Amniotic stem cell (primary cell): ENCODE results near the gene TMEM238L.

ENCODE experiments used
- DNase-seq: peaks from one replicate; lab custom pipeline; 2025; lab: John Stamatoyannopoulos, UW

Gene TMEM238L

DNA sequence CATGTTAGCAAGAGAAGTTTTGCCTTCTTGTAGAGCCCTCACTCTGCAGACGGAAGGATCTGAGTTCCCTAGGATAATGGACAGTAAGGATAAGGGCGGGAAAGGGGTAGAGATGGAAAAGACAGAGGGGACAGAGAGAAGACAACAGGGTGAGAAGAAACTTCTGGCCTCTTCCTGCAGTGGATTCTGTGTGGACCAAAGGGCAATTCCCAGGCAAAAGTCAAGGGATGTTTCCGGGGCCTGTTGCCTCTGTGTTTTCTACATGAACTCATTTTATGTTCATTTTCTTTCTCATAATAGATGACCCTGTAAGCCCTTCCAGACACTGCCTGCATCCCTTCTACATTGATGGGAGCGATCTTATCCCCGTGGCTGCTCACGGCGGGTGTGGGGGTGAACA, 647 bp upstream of the TMEM238L start:
- no peak for DNase-seq

DNA sequence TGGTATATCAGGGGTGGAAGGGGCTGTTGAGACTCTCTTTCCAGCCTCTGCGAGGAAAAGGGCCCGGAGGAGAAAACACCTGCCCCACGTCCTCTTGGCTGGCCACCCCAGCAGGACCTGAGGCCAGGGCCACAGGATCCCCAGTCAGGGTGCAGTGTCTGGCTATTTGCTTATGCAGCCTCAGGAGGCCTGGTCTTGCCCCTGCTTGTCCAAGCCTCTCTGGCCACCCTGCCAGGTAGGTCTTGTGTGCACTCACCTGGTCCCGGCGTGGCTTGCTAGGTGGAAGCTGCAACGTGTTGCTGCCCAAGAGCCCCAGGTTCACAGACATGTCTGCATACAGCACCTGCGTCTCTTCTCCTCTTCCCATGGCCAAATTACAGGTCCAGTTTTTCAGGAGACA, 549 bp downstream of the TMEM238L start:
- DNase-seq = no peak

- no peak for DNase-seq
Observed at GRCh38 chr17:10802496-10803284, 1.2 kb downstream of the TMEM238L start.

DNA sequence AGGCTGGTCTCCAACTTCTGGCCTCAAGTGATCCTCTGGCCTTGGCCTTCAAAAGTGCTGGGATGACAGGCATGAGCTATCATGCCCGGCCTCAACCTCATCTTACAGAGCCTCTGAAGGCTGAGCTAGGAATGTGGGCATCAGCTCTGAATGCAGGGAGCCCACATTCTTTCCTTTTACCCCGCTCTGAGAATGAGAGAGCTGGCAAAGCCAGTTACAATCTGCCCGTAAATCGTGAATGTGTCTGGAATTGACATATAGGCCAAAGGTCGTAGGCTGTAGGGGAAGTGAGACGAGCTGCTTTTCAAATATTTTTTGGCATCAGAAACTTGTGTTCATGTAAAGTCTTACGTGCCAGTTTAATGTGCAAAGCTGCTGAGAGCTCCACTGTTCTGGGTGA, 4.5 kb downstream of the TMEM238L start:
- DNase-seq = no peak

- no peak for DNase-seq
Observed at GRCh38 chr17:10798910-10799309, 5.0 kb downstream of the TMEM238L start.

DNA sequence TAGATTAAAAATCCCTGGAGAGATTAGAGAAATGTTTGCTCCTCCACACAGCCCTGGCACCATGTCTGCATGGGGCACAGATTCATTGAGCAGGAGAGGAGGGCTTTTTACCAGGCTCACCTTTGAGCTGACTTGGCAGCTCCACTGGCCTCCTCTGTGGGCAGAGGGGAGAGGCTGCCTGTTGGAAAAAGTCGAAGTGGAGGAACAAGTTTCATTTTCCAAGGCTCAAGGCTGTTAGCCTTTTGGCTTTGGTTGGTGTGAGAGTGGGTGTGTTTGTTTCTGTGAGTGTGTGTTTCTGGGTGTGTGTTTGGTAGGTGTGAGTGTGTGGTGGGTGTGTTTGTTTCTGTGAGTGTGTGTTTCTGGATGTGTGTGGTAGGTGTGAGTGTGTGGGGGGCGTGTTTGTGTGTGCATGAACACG, 5.6 kb downstream of the TMEM238L start:
- DNase-seq = no peak

GRCh38 chr17:10797476-10798328, 6.2 kb downstream of the TMEM238L start:
- no peak for DNase-seq

DNA sequence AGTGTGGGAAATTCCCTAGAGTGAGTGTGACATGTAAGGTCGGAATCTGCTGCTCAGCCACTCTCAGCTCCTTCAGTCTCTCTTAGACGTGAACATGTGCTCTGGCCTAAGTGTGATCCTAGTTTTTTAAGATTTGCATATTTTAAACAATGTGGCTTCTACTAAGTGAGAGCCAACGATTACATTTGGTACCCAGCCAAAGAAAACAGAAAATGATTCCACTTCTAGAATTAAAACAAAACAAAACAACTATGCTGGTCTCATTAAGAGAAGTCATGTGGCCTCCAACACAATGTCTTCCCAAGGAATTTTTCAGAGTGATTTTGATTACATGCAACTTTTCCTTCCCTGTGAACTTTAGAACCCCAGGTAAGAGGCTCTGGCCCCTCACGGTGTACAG, 10.1 kb downstream of the TMEM238L start:
- DNase-seq = no peak

GRCh38 chr17:10793256-10793655, 10.6 kb downstream of the TMEM238L start:
- no peak for DNase-seq

DNA sequence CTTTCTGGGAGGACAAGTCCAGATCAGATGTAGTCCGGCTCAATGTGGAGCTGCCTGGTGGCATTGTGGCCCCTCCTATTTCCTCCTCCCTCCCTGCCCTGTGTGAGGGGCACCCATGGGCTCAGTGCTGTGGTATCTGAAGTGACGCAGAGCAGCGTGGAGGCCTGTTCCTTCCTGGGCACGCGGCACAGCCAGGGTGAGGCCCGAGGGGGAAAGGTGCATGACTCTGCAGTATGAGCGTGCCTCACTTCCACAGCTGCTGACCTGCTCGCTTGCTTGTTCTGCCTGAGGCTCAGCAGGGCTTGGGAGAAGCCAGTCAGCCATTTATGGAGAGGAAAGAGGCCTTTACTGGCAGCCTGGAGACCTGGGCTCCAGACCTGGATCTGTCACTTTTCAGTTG, 11.7 kb downstream of the TMEM238L start:
- DNase-seq = no peak

GRCh38 chr17:10790491-10791401, 13.2 kb downstream of the TMEM238L start:
- DNase-seq = no peak

GRCh38 chr17:10789694-10790271, 14.1 kb downstream of the TMEM238L start:
- no peak for DNase-seq

DNA sequence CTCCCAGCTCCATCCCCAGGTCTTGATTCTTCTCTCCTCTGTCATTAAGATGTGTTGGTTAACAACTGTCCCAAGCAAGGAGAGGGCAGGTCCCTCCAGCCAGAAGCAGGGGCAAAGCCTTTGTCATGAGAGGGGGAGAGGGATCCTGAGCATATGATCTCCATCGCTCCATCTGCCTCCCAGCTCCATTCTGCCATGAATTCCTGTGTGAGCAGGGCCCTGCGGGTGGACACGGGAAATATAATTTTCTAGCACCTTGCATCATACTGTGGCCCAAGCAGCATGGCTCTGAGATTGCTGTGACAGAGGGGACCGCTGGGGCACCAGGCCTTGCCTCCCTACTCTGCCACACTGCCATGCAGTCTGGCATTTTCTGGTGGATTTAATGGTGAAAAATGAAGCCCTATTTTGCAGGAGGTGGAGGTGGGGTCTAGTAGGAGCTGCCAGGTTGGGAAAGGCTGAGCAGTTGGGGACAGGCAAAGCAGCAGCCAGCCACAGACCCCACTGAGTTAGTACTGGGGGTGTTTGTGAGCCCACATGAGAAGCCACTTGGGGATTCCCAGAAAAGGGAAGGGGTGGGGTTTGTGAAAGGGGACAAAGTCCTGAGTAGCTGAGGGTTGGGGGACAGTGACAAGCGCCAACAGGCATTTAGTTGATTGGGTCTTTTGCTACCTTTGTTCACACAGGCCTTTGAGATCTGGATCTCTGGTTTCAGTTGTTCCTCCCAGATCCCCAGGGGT, 16.4 kb downstream of the TMEM238L start:
- no peak for DNase-seq

GRCh38 chr17:10785295-10785694, 18.6 kb downstream of the TMEM238L start:
- no peak for DNase-seq

DNA sequence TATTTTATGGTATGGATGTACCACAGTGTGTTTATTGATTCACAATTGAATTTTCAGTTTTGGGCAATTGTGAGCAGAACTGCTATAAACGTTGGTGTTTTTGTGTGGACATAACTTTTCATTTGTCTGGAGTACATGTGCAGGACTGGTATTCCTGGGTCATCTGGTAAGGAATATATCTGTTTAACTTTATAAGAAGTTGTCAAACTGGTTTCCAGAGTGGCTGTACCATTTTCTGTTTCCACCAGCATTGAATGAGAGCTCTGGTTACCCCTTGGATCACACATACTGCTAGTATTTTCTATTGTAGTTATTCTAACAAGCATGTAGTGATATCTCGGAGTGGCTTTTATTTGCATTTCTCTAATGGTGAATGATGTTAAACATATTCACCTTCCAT, 24.3 kb downstream of the TMEM238L start:
- no peak for DNase-seq

- DNase-seq = no peak
Observed at GRCh38 chr17:10777890-10778289, 26.0 kb downstream of the TMEM238L start.

DNA sequence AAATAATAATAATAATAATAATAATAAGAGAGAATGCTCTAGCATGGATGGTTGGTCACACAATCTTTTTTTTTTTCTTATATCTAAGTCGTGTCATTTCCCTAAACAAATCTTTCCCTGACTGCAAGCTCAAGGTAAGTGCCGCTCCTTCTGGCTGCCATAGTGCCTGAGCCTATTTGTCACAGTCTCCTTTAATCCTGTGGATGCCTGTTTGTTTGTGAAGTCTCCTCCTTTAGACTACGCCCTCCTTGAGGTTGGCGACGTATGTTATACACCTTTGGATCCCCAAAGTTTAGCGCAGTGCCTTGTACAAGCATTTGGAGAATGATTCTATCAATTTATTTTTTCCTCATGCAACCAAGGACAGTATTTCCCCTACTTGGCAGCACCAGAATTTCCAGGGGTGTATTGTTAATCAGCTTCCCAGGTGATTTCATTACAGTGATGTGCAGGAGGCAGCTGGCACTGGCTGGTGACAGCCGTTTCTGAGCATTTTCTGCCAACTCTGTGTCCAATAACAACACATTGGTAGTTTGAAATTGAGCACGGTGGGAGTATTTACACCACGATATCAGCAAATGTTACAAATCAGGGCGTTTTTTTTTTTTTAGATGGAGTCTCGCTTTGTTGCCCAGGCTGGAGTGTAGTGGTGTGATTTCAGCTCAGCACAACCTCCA, 26.6 kb downstream of the TMEM238L start:
- DNase-seq = no peak

DNA sequence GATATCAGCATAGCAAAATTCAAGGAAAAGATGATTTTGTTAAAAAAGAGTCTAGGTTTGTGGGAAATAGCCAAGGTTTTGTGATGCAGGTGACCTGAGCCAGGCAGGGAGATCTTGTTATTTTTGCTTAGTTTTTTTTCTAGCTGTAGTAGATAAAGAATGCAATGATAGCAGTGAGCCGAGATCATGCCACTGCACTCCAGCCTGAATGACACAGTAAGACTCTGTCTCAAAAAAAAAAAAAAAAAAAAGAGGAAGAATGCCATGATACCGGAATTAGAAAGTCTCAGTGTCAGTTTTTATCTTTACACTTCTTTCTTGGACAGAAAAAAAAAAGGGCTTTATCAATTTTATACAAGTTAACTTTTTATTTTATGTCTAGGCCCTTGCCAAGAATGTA, 27.5 kb downstream of the TMEM238L start:
- DNase-seq = no peak

DNA sequence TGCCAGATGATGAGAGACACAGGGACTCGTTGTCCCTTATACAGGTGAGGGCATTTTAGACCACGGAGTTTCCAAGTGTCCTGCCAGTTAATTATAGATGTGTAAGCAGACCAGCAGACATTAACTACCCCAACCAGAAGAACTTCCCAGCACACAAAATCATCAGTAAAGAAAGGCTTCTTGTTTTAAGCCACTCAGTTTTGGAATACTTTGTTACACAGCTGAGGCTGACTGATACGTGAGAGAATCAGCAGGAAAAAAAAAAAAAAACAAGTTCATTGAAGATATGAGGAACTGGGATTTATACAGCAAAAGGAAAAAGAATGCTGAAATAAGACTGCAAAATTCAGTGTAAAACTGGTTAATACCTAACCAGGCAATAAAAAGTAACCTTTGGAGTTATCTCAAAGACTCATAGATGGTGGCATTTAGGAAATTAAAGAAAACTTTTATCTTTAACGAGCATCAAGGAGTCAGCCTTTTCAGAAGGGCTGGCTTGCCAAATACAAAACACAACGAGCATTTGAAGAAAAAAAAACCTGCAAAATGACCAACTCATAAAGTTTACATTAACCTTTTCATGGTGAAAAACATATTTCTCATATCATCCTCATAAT, 28.1 kb downstream of the TMEM238L start:
- no peak for DNase-seq

- DNase-seq = no peak
Observed at GRCh38 chr17:10775058-10775457, 28.8 kb downstream of the TMEM238L start.
